Glutamatergic neuron (in vitro differentiated cells): ENCODE measurements around the gene SLC24A5. TPM values are rescaled to one million over a fixed set of nuclear protein-coding genes. Genes with fewer than 3 reads are reported as not detected.

Experiments used
- DNase-seq: peaks from one replicate; pipeline ENCODE4 v3.0.0; 2022
- H3K27ac Mint-ChIP-seq: one replicate; pipeline ENCODE4 v1.8.0; 2020; ENCODE audit warnings: mild to moderate bottlenecking, mixed read lengths, inconsistent platforms; ENCODE audit not compliant: unreplicated experiment
- H3K27me3 Mint-ChIP-seq: one replicate; pipeline ENCODE4 v1.8.0; 2020; ENCODE audit warnings: mild to moderate bottlenecking, moderate library complexity, mixed read lengths, inconsistent platforms; ENCODE audit not compliant: unreplicated experiment
- H3K36me3 Mint-ChIP-seq: one replicate; pipeline ENCODE4 v1.8.0; 2020; ENCODE audit warnings: mild to moderate bottlenecking, mixed read lengths, inconsistent platforms; ENCODE audit not compliant: unreplicated experiment
- H3K4me1 Mint-ChIP-seq: one replicate; pipeline ENCODE4 v1.8.0; 2020; ENCODE audit warnings: mild to moderate bottlenecking, low read depth, mixed read lengths, inconsistent platforms; ENCODE audit not compliant: unreplicated experiment
- H3K4me3 Mint-ChIP-seq: one replicate; pipeline ENCODE4 v1.8.0; 2020; ENCODE audit warnings: mild to moderate bottlenecking, mixed read lengths, inconsistent platforms; ENCODE audit not compliant: unreplicated experiment
- H3K9me3 Mint-ChIP-seq: one replicate; pipeline ENCODE4 v1.8.0; 2020; ENCODE audit warnings: mild to moderate bottlenecking, moderate library complexity, mixed read lengths, inconsistent platforms; ENCODE audit not compliant: unreplicated experiment
- CTCF ChIP-seq: fragments of 200-600 bp; sonication (generic); IDR thresholded peaks from one replicate; pipeline ENCODE4 v1.5.0; 2021; ENCODE audit not compliant: partially characterized antibody, unreplicated experiment
- long read RNA-seq: library from polyadenylated mRNA; unstranded; transcript quantifications from one replicate; pipeline ENCODE4 v2.0.0, GENCODE V29; 2020; ENCODE audit not compliant: unreplicated experiment
- total RNA-seq: library from RNA; stranded (reverse); fragmentation: NEBNext Ultra II Directional; extraction: Animal tissue kit (Norgen Biotek cat#: 25700); gene quantifications from one replicate; pipeline ENCODE4 v1.2.1, GENCODE V29; 2021; ENCODE audit not compliant: unreplicated experiment

SLC24A5 gene
- not detected for total RNA-seq
- long read RNA-seq: 0 reads

- Mint-ChIP-seq H3K9me3 (peaks cover 2% of the 10 kb centered on the region), H3K27me3 (no peaks in the 10 kb centered on the region), H3K27ac (no peak within 1 kb of the TSS), H3K36me3 (no peaks in the 10 kb centered on the region), H3K4me3 (no peak within 1 kb of the TSS), H3K4me1 (peaks cover 6% of the 10 kb centered on the region)
- no peak for TF ChIP-seq CTCF
- DNase-seq: no peak
Observed at GRCh38 chr15:48120745-48121144, at the start of gene SLC24A5. SLC24A5 (plus strand) TSS chr15:48120990; CDS start chr15:48121045, 55 bp downstream.

- peaks cover 2% of the 10 kb centered on the region for H3K27me3 Mint-ChIP-seq
- no peak overlapping the region for H3K4me3 Mint-ChIP-seq
- H3K27ac Mint-ChIP-seq: no peak overlapping the region
- no peaks in the 10 kb centered on the region for H3K4me1 Mint-ChIP-seq
- no peaks in the 10 kb centered on the region for H3K9me3 Mint-ChIP-seq
- DNase-seq: no peak
- H3K36me3 Mint-ChIP-seq: peaks cover 13% of the 10 kb centered on the region
- no peak for TF ChIP-seq CTCF
Observed at GRCh38 chr15:48072941-48073340, 47.8 kb upstream of the SLC24A5 start.

- H3K27ac Mint-ChIP-seq: no peak overlapping the region
- peaks cover 13% of the 10 kb centered on the region for H3K36me3 Mint-ChIP-seq
- no peak for TF ChIP-seq CTCF
- H3K27me3 Mint-ChIP-seq: peaks cover 2% of the 10 kb centered on the region
- H3K4me1 Mint-ChIP-seq: no peaks in the 10 kb centered on the region
- H3K9me3 Mint-ChIP-seq: no peaks in the 10 kb centered on the region
- DNase-seq: no peak
- no peak overlapping the region for H3K4me3 Mint-ChIP-seq
Observed at GRCh38 chr15:48073881-48074280, 46.9 kb upstream of the SLC24A5 start.

GRCh38 chr15:48076454-48076853 is 44.3 kb upstream of the SLC24A5 start:
- Mint-ChIP-seq H3K27ac (no peak overlapping the region), H3K4me3 (no peak overlapping the region), H3K36me3 (peaks cover 13% of the 10 kb centered on the region), H3K4me1 (no peaks in the 10 kb centered on the region), H3K9me3 (no peaks in the 10 kb centered on the region), H3K27me3 (peaks cover 2% of the 10 kb centered on the region)
- no peak for TF ChIP-seq CTCF
- no peak for DNase-seq

- no peak for DNase-seq
- H3K4me1 Mint-ChIP-seq: no peaks in the 10 kb centered on the region
- peaks cover 7% of the 10 kb centered on the region for H3K36me3 Mint-ChIP-seq
- H3K9me3 Mint-ChIP-seq: peaks cover 3% of the 10 kb centered on the region
- no peak for TF ChIP-seq CTCF
- no peak overlapping the region for H3K4me3 Mint-ChIP-seq
- H3K27me3 Mint-ChIP-seq: peaks cover 2% of the 10 kb centered on the region
- no peak overlapping the region for H3K27ac Mint-ChIP-seq
Observed at GRCh38 chr15:48077616-48078184, 43.1 kb upstream of the SLC24A5 start.
